Adrenal gland (tissue), 19 donors: Measurements from ENCODE around the gene SLC25A6. TPM values are rescaled to one million over a fixed set of nuclear protein-coding genes. Genes with fewer than 3 reads are reported as not detected.
A peak's percentile ranks its signal among the peaks of the same experiment; 100 is the strongest.

ENCODE experiments used
- DNase-seq, 7 donors: peaks; one replicate each; pipeline ENCODE4 v3.0.0-alpha.2; 2019 to 2020
- H3K27ac ChIP-seq, 5 donors: fragments of 200-600 bp; sonication (generic) in 4 of 5; 1 replicate in 3 of 5; 2 replicates in 2 of 5; pipeline versions ENCODE4 v1.5.1 to v1.8.0; 2016 to 2020; ENCODE audit warnings: mild to moderate bottlenecking in 1 of 5
- H3K27me3 ChIP-seq: fragments of 200-600 bp; 2 replicates; pipeline ENCODE4 v1.8.0; 2021
- H3K36me3 ChIP-seq, 2 donors: fragments of 200-600 bp; replicated peaks in 1 of 2; 1 replicate in 1 of 2; 2 replicates in 1 of 2; pipeline versions ENCODE4 v1.5.1 to v1.8.0; 2018 to 2022
- H3K4me1 ChIP-seq, 2 donors: fragments of 200-600 bp; replicated peaks in 1 of 2; 1 replicate in 1 of 2; 2 replicates in 1 of 2; pipeline versions ENCODE4 v1.5.1 to v1.8.0; 2018 to 2021
- H3K4me3 ChIP-seq, 4 donors: fragments of 200-600 bp; sonication (generic) in 3 of 4; one replicate each; pipeline ENCODE4 v1.5.1; 2016 to 2018
- H3K9me3 ChIP-seq, 3 donors: fragments of 200-600 bp; sonication (generic) in 1 of 3; replicated peaks in 1 of 3; 1 replicate in 2 of 3; 2 replicates in 1 of 3; pipeline versions ENCODE4 v1.5.1 to v1.8.0; 2016 to 2021
- POLR2A ChIP-seq, 2 donors: fragments of 450-650 bp; IDR thresholded peaks; one replicate each; pipeline ENCODE4 v1.6.1; 2017; ENCODE audit warnings: antibody characterized with exemption in 2 of 2, mild to moderate bottlenecking in 2 of 2, moderate library complexity in 1 of 2
- WGBS, 4 donors: extraction: QIAGEN DNeasy Blood & Tissue Kit in 2 of 4; methylation state at CpG; one replicate each; pipeline versions ENCODE4 v1.1.5 to v1.1.7; 2013 to 2017; 5-methylcytosine and 5-hydroxymethylcytosine counted together
- intact Hi-C, 2 donors: fragments of 100-400 bp; cut with DNase I; formaldehyde crosslinking; loops; one replicate each; pipeline versions ENCODE4 v1.14.1 to v1.15.0; 2022 to 2023
- long read RNA-seq, 10 donors: library from polyadenylated mRNA in 3 of 10; unstranded in 2 of 10; stranded (forward) in 1 of 10; transcript quantifications; one replicate each; pipeline ENCODE4 v2.0.0 and lab custom pipeline, GENCODE V29; 2021 to 2026
- polyA plus RNA-seq, 3 donors: library from polyadenylated mRNA; stranded (reverse); fragments of 200-250 nt in 2 of 3; fragments of 350-450 nt in 1 of 3; fragmentation: Illumina TruSeq in 1 of 3; extraction: RNeasy Lipid Tissue Mini Kit (QIAGEN cat#74804) in 1 of 3; gene quantifications; one replicate each; pipeline ENCODE4 v1.2.3, GENCODE V29; 2013 to 2014
- total RNA-seq, 9 donors: library from RNA; depleted of rRNA in 4 of 9; stranded (reverse); fragments of >200 nt in 4 of 9; fragments of 120-200 nt in 1 of 9; fragmentation: NEBNext Ultra II Directional in 1 of 9; extraction: Animal tissue kit (Norgen Biotek cat#: 25700) in 1 of 9; gene quantifications; one replicate each; pipeline versions ENCODE4 v1.1.0 to v1.2.4, GENCODE V29; 2013 to 2023
- TF ChIP-seq, protein P1 (sequence below), 6 experiments: fragments of 450-650 bp in 4 of 6; fragments of 200-600 bp in 2 of 6; sonication (generic) in 1 of 6; IDR thresholded peaks; 1 replicate in 5 of 6; 2 replicates in 1 of 6; pipeline versions ENCODE4 v1.5.1 to v1.8.0; 2016 to 2021; ENCODE audit warnings: antibody characterized with exemption in 6 of 6, mild to moderate bottlenecking in 2 of 6, moderate library complexity in 1 of 6
- donor health status: healthy with polysubstance abuse.
- donor health status: Bipolar disorder and iron deficiency.
- donor health status: DM: yes; HTN: yes; CAD: no.
- donor health status: DM: no; HTN: no; CAD: no.
- donor health status: DM: no; HTN: no; CAD: no.
- donor health status: DM: yes; HTN: yes; CAD: no.

SLC25A6 gene
- total RNA-seq (100 to 1,000 TPM; 183 to 509 (median 387) TPM), polyA plus RNA-seq (100 to 1,000 TPM; 191 to 462 (median 276) TPM)
- long read RNA-seq, donor 1, transcript SLC25A6-201 (4 exons, 2,062 nt), result major isoform, 347 of 468 reads
- long read RNA-seq, donor 1, partial matches to known transcripts, result 116 of 468 reads
- long read RNA-seq, donor 1, other reads (novel, unspliced or antisense), result 5 of 468 reads
- long read RNA-seq, donor 2, transcript SLC25A6-201 (4 exons, 2,062 nt), result major isoform, 231 of 303 reads
- long read RNA-seq, donor 2, partial matches to known transcripts, result 72 of 303 reads
- long read RNA-seq, donor 2, other reads (novel, unspliced or antisense), result 0 of 303 reads
- long read RNA-seq, donor 3, transcript SLC25A6-201 (4 exons, 2,062 nt), result major isoform, 238 of 293 reads
- long read RNA-seq, donor 3, partial matches to known transcripts, result 49 of 293 reads
- long read RNA-seq, donor 3, other reads (novel, unspliced or antisense), result 6 of 293 reads
- long read RNA-seq, donor 4, transcript SLC25A6-201 (4 exons, 2,062 nt), result major isoform, 821 of 890 reads
- long read RNA-seq, donor 4, partial matches to known transcripts, result 29 of 890 reads
- long read RNA-seq, donor 4, other reads (novel, unspliced or antisense), result 40 of 890 reads
- long read RNA-seq, donor 5, transcript SLC25A6-201 (4 exons, 2,062 nt), result major isoform, 962 of 1,270 reads
- long read RNA-seq, donor 5, partial matches to known transcripts, result 21 of 1,270 reads
- long read RNA-seq, donor 5, other reads (novel, unspliced or antisense), result 287 of 1,270 reads
- long read RNA-seq, donor 6, transcript SLC25A6-201 (4 exons, 2,062 nt), result major isoform, 627 of 788 reads
- long read RNA-seq, donor 6, partial matches to known transcripts, result 37 of 788 reads
- long read RNA-seq, donor 6, other reads (novel, unspliced or antisense), result 124 of 788 reads
- long read RNA-seq, donor 7, transcript SLC25A6-201 (4 exons, 2,062 nt), result major isoform, 269 of 393 reads
- long read RNA-seq, donor 7, partial matches to known transcripts, result 119 of 393 reads
- long read RNA-seq, donor 7, other reads (novel, unspliced or antisense), result 5 of 393 reads
- long read RNA-seq, donor 8, transcript SLC25A6-201 (4 exons, 2,062 nt), result major isoform, 510 of 744 reads
- long read RNA-seq, donor 8, partial matches to known transcripts, result 214 of 744 reads
- long read RNA-seq, donor 8, other reads (novel, unspliced or antisense), result 20 of 744 reads
- long read RNA-seq, donor 9, transcript SLC25A6-201 (4 exons, 2,062 nt), result major isoform, 224 of 264 reads
- long read RNA-seq, donor 9, partial matches to known transcripts, result 40 of 264 reads
- long read RNA-seq, donor 9, other reads (novel, unspliced or antisense), result 0 of 264 reads
- long read RNA-seq, donor 10, transcript SLC25A6-201 (4 exons, 2,062 nt), result major isoform, 276 of 495 reads
- long read RNA-seq, donor 10, partial matches to known transcripts, result 212 of 495 reads
- long read RNA-seq, donor 10, other reads (novel, unspliced or antisense), result 7 of 495 reads

DNA sequence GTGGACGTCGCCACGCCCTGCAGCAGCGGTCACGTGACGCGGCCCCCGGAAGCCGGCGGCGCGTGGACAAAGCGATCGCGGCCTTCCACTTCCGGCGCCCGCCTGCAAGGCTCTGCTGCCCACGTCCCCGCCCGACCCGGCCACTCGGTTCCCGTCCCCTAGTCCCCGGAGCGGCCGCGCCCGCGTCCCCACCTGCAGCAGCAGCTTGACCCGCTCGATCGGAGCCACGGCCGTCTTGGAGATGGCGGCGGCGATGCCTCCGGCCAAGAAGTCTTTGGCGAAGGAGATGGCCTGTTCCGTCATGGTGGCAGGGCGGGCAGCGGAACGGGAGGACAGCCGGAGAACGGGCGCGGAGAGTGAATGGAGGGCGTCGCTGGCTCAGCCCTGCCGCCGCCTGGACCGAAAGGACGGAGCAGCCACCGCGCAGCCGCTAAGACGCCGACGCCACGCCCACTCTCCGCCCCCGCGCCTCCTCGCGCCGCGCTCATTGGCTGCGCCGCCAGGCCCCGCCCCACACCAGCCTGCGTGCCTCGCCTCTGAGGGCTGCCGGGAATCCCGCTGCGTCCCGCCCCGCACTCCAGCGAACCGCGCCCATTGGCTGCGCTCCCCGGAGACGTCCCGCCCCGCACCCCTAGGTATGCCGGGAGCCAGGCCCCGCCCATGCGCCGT lies at the start of gene SLC25A6:
TSS of gene SLC25A6 (minus strand) at position 407 of the 669 bp plus-strand sequence. CDS start at position 303, 104 bp downstream.
- Histone ChIP-seq H3K9me3 (no peaks in the 10 kb centered on the region), H3K36me3 (peaks cover 0 to 41% of the 10 kb centered on the region in 2 donors), H3K27ac (peak within 1 kb of the TSS; percentile 98 to 100 (median 99)), H3K4me1 (peaks cover 14 to 16% of the 10 kb centered on the region in 2 donors), H3K27me3 (no peaks in the 10 kb centered on the region), H3K4me3 (peak within 1 kb of the TSS; percentile 59 to 99 (median 80))
- peak; percentile 87 to 90 for TF ChIP-seq POLR2A (IDR thresholded peaks at IDR 0.05)
- TF ChIP-seq, protein P1, sequence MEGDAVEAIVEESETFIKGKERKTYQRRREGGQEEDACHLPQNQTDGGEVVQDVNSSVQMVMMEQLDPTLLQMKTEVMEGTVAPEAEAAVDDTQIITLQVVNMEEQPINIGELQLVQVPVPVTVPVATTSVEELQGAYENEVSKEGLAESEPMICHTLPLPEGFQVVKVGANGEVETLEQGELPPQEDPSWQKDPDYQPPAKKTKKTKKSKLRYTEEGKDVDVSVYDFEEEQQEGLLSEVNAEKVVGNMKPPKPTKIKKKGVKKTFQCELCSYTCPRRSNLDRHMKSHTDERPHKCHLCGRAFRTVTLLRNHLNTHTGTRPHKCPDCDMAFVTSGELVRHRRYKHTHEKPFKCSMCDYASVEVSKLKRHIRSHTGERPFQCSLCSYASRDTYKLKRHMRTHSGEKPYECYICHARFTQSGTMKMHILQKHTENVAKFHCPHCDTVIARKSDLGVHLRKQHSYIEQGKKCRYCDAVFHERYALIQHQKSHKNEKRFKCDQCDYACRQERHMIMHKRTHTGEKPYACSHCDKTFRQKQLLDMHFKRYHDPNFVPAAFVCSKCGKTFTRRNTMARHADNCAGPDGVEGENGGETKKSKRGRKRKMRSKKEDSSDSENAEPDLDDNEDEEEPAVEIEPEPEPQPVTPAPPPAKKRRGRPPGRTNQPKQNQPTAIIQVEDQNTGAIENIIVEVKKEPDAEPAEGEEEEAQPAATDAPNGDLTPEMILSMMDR (IDR thresholded peaks at IDR 0.05), result peak in 3 of 6 experiments; percentile 9 to 54 (median 37)
- WGBS, 4 donors, result 0% methylated on average over 10 to 90 of the region's 90 CpGs
- peak; percentile 98 to 99 (median 99) for DNase-seq
- intact Hi-C loops, result loop anchor here (10.0 kb wide), 2 partner anchors 53 to 67 kb away; no protein-coding TSS in a partner anchor

DNA sequence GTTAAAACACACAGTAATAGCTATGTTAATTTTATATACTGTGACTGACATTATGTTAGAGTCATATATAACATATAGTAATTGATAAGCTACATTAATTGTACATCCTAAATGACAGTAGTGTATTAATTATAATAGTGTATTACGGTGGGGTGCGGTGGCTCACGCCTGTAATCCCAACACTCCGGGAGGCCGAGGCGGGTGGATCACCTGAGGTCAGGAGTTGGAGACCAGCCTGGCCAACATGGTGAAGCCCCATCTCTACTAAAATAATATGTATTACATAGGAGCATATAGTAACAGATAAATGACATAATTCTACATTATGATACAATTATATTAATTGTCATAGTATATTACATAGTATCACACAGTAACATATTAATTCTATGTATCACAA lies 48.6 kb upstream of the SLC25A6 start:
- no peak overlapping the region for H3K4me3 ChIP-seq
- intact Hi-C loops, result loop anchor here in 1 of 2 donors (10.0 kb wide), 1 partner anchor 46 kb away; the partner anchor contains the start of gene SLC25A6
- no peaks in the 10 kb centered on the region for H3K9me3 ChIP-seq
- H3K27ac ChIP-seq, result no peak overlapping the region
- H3K27me3 ChIP-seq, result no peaks in the 10 kb centered on the region
- 97 to 100% (median 98%) methylated on average over 6 of the region's 6 CpGs for WGBS, 4 donors
- DNase-seq, result peak in 3 of 7 donors; percentile 2 to 35 (median 3)
- H3K4me1 ChIP-seq, result no peaks in the 10 kb centered on the region
- peaks cover 0 to 5% of the 10 kb centered on the region in 2 donors for H3K36me3 ChIP-seq
- TF ChIP-seq, protein P1 (IDR thresholded peaks at IDR 0.05), result no peak
- no peak for TF ChIP-seq POLR2A (IDR thresholded peaks at IDR 0.05)

DNA sequence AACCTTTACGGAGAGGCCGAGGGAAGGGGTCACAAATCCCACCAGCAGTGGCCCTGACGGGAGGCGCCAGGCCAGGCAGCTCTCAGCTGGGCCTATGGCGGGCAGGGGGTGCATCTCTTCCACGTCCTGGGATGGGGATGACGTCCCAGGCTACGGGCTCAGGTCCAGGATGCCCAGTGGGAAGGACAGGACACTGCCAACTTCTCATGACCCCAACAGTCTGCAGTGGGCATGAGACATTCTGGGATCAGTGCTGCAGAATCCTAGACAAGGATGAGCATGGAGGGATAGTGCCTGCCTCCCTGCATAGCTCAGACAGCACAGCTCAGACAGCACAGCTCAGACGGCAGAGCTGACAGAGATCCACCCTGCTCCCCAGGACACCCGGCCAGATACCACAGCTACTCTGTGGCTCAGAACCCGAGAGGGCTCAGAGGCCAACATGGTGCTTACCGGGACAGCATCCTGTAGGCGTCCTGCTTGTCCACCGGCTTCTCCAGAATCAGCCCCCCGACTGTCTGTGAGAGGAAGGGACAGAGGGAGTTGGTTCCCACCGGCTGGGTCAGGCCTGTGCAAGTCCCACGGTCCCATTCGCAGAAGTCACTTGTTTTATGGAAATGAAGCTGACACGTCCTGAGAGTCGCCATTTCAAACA lies 43.5 kb upstream of the SLC25A6 start:
- Histone ChIP-seq H3K27me3 (no peaks in the 10 kb centered on the region), H3K36me3 (peaks cover 0 to 5% of the 10 kb centered on the region in 2 donors), H3K4me1 (no peaks in the 10 kb centered on the region), H3K4me3 (no peak overlapping the region), H3K9me3 (no peaks in the 10 kb centered on the region), H3K27ac (no peak overlapping the region)
- DNase-seq, result peak in 4 of 7 donors; percentile 3 to 46 (median 6)
- TF ChIP-seq, protein P1 (IDR thresholded peaks at IDR 0.05), result no peak
- TF ChIP-seq POLR2A (IDR thresholded peaks at IDR 0.05), result no peak
- intact Hi-C loops, result no loop called here
- 94 to 96% (median 95%) methylated on average over 17 to 20 of the region's 20 CpGs for WGBS, 4 donors
